HepG2 (cell line): ENCODE measurements around the gene PDK1.

Experiments
- CBFB ChIP-seq: sonication (generic); formaldehyde crosslinking; IDR thresholded peaks from 2 replicates; pipeline ENCODE4 v1.4.0; 2020; ENCODE audit warnings: missing genetic modification reagents
- EP300 ChIP-seq, 3 experiments: sonication (generic) in 1 of 3; formaldehyde crosslinking in 1 of 3; IDR thresholded peaks; 2 replicates each; pipeline versions ENCODE4 v1.5.1 to v1.6.1; 2011 to 2020; ENCODE audit warnings: low read depth in 2 of 3, low read length in 2 of 3, borderline replicate concordance in 1 of 3, improper control_type of control experiment in 1 of 3, mild to moderate bottlenecking in 1 of 3, missing genetic modification reagents in 1 of 3, moderate library complexity in 1 of 3
- NR2C2 ChIP-seq: sonication (generic); formaldehyde crosslinking; IDR thresholded peaks from 2 replicates; pipeline ENCODE4 v1.4.0; 2020; ENCODE audit warnings: missing genetic modification reagents, mild to moderate bottlenecking, moderate library complexity, borderline replicate concordance
- TBL1XR1 ChIP-seq: fragments of 150-350 bp; IDR thresholded peaks from 2 replicates; pipeline ENCODE4 v1.6.1; 2014; ENCODE audit warnings: borderline replicate concordance, low read length; ENCODE audit not compliant: partially characterized antibody
- TF ChIP-seq, protein P1 (sequence below): sonication (generic); formaldehyde crosslinking; IDR thresholded peaks from 2 replicates; pipeline ENCODE4 v1.4.0; 2020; ENCODE audit warnings: missing genetic modification reagents
- TF ChIP-seq, protein P2 (sequence below): sonication (generic); formaldehyde crosslinking; IDR thresholded peaks from 2 replicates; pipeline ENCODE4 v1.5.0; 2020; ENCODE audit warnings: mild to moderate bottlenecking, missing genetic modification reagents, moderate library complexity

DNA sequence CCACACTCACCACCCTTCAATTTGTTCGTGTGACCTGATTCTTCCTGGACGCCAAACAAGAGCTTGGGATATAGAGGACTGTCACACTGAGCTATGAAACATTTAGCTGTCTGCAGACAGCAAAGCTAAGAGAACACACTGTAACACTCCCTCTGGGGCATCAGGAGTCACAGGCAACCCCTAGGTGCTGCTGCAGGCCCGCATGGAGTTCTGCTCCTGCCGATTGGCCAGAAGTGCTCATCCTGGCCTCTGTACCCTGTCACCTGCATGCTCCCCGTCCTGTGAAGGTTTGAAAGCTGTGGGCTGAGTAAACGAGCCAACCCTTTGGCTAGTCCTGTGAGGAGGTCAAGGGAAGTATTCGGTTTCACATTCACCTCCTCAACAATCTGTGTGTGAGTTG, 73.7 kb downstream of the PDK1 start:
- TF ChIP-seq EP300 (IDR thresholded peaks at IDR 0.05; ENCODE audit: low read depth in 2 of 2, low read length in 2 of 2) (no peak), EP300 (CRISPR knock-in tag; IDR thresholded peaks at IDR 0.05; ENCODE audit: borderline replicate concordance) (no peak), CBFB (no peak), TBL1XR1 (no peak), NR2C2 (CRISPR knock-in tag) (no peak)
- TF ChIP-seq, protein P1, sequence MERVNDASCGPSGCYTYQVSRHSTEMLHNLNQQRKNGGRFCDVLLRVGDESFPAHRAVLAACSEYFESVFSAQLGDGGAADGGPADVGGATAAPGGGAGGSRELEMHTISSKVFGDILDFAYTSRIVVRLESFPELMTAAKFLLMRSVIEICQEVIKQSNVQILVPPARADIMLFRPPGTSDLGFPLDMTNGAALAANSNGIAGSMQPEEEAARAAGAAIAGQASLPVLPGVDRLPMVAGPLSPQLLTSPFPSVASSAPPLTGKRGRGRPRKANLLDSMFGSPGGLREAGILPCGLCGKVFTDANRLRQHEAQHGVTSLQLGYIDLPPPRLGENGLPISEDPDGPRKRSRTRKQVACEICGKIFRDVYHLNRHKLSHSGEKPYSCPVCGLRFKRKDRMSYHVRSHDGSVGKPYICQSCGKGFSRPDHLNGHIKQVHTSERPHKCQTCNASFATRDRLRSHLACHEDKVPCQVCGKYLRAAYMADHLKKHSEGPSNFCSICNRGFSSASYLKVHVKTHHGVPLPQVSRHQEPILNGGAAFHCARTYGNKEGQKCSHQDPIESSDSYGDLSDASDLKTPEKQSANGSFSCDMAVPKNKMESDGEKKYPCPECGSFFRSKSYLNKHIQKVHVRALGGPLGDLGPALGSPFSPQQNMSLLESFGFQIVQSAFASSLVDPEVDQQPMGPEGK (CRISPR knock-in tag), result no peak
- TF ChIP-seq, protein P2, sequence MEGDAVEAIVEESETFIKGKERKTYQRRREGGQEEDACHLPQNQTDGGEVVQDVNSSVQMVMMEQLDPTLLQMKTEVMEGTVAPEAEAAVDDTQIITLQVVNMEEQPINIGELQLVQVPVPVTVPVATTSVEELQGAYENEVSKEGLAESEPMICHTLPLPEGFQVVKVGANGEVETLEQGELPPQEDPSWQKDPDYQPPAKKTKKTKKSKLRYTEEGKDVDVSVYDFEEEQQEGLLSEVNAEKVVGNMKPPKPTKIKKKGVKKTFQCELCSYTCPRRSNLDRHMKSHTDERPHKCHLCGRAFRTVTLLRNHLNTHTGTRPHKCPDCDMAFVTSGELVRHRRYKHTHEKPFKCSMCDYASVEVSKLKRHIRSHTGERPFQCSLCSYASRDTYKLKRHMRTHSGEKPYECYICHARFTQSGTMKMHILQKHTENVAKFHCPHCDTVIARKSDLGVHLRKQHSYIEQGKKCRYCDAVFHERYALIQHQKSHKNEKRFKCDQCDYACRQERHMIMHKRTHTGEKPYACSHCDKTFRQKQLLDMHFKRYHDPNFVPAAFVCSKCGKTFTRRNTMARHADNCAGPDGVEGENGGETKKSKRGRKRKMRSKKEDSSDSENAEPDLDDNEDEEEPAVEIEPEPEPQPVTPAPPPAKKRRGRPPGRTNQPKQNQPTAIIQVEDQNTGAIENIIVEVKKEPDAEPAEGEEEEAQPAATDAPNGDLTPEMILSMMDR, result no peak
